DMS153 (cell line): ENCODE measurements around the gene HSFX1.

Source experiments
- DNase-seq: peaks from one replicate; lab custom pipeline; 2025; lab: John Stamatoyannopoulos, UW

Gene HSFX1

GRCh38 chrX:149807747-149808458 lies 34.0 kb downstream of the HSFX1 start:
- no peak for DNase-seq

GRCh38 chrX:149818652-149819051 lies 44.8 kb downstream of the HSFX1 start:
- no peak for DNase-seq

- DNase-seq, result no peak
Observed at GRCh38 chrX:149819371-149819770, 45.5 kb downstream of the HSFX1 start.

GRCh38 chrX:149825424-149825823 lies 51.6 kb downstream of the HSFX1 start:
- DNase-seq, result no peak
